Vagina (tissue), 2 donors: Measurements from ENCODE around the gene RFTN1. TPM values are rescaled to one million over a fixed set of nuclear protein-coding genes. Genes with fewer than 3 reads are reported as not detected.
"Not testable (repeated sequence)": the region's sequence is repeated elsewhere in the genome, so short reads cannot be mapped to it uniquely, and the experiment has no call there.

Experiments
- DNase-seq, 2 donors: peaks; one replicate each; pipeline ENCODE4 v3.0.0-alpha.2; 2017; ENCODE audit errors: extremely low spot score in 2 of 2
- H3K27ac ChIP-seq: fragments of 200-600 bp; sonication (generic); one replicate; pipeline ENCODE4 v1.5.1; 2019
- H3K27me3 ChIP-seq: fragments of 200-600 bp; sonication (generic); one replicate; pipeline ENCODE4 v1.5.1; 2019
- H3K36me3 ChIP-seq, 2 donors: fragments of 200-600 bp; sonication (generic); one replicate each; pipeline ENCODE4 v1.5.1; 2017 to 2019
- H3K4me1 ChIP-seq: fragments of 200-600 bp; sonication (generic); one replicate; pipeline ENCODE4 v1.5.1; 2019
- H3K4me3 ChIP-seq, 2 donors: fragments of 200-600 bp; sonication (generic); 1 replicate in 1 of 2; 2 replicates in 1 of 2; pipeline ENCODE4 v1.5.1; 2016 to 2019
- H3K9me3 ChIP-seq: fragments of 200-600 bp; sonication (generic); one replicate; pipeline ENCODE4 v1.5.1; 2019
- POLR2A ChIP-seq, 2 donors: fragments of 450-650 bp; IDR thresholded peaks; one replicate each; pipeline ENCODE4 v1.6.1; 2017; ENCODE audit warnings: antibody characterized with exemption in 2 of 2, mild to moderate bottlenecking in 2 of 2, moderate library complexity in 2 of 2
- POLR2AphosphoS5 ChIP-seq, 2 donors: sonication (generic); formaldehyde crosslinking; IDR thresholded peaks; one replicate each; pipeline ENCODE4 v1.9.0; 2017; ENCODE audit warnings: antibody characterized with exemption in 2 of 2, mild to moderate bottlenecking in 2 of 2, low read depth in 1 of 2; ENCODE audit not compliant: insufficient read depth in 1 of 2
- intact Hi-C: fragments of 100-400 bp; cut with DNase I; formaldehyde crosslinking; loops from one replicate; pipeline ENCODE4 v1.15.1; 2023
- total RNA-seq: library from RNA; depleted of rRNA; stranded (reverse); fragments of >200 nt; gene quantifications from one replicate; pipeline ENCODE4 v1.2.3, GENCODE V29; 2016
- TF ChIP-seq, protein P1 (sequence below), 3 experiments: fragments of 450-650 bp in 2 of 3; fragments of 200-600 bp in 1 of 3; sonication (generic) in 1 of 3; IDR thresholded peaks; one replicate each; pipeline ENCODE4 v1.5.1; 2017 to 2019; ENCODE audit warnings: antibody characterized with exemption in 3 of 3, mild to moderate bottlenecking in 2 of 3, moderate library complexity in 2 of 3

RFTN1 gene
- total RNA-seq, 1 donor from 2014 or later = 47.4 TPM

DNA sequence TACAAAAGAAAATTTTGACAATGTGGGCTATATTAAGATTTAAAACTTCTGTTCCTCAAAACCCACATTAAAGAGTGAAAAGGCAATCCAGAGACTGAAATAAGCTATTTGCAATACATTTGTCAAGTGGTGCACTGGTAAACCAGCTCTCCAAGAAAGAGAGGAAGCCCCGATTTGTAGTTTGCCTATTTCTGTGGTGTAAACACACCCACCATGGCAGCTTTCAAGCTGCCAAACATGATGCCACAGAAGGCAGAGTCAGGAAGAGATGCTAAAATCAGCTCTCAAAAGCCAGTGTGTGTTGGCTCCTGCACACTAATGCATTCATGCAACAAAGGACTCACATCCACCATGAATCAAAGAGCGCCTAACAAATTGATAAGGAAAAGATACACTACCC, 17.5 kb downstream of the RFTN1 start:
- intact Hi-C loops = no loop called here
- no peaks in the 10 kb centered on the region for H3K9me3 ChIP-seq
- peaks cover 0 to 8% of the 10 kb centered on the region in 2 donors for H3K36me3 ChIP-seq
- TF ChIP-seq POLR2AphosphoS5 (IDR thresholded peaks at IDR 0.05; ENCODE audit: insufficient read depth in 1 of 2, low read depth in 1 of 2) (no peak), POLR2A (IDR thresholded peaks at IDR 0.05) (no peak)
- TF ChIP-seq, protein P1, sequence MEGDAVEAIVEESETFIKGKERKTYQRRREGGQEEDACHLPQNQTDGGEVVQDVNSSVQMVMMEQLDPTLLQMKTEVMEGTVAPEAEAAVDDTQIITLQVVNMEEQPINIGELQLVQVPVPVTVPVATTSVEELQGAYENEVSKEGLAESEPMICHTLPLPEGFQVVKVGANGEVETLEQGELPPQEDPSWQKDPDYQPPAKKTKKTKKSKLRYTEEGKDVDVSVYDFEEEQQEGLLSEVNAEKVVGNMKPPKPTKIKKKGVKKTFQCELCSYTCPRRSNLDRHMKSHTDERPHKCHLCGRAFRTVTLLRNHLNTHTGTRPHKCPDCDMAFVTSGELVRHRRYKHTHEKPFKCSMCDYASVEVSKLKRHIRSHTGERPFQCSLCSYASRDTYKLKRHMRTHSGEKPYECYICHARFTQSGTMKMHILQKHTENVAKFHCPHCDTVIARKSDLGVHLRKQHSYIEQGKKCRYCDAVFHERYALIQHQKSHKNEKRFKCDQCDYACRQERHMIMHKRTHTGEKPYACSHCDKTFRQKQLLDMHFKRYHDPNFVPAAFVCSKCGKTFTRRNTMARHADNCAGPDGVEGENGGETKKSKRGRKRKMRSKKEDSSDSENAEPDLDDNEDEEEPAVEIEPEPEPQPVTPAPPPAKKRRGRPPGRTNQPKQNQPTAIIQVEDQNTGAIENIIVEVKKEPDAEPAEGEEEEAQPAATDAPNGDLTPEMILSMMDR (IDR thresholded peaks at IDR 0.05) = no peak
- H3K27ac ChIP-seq = no peak overlapping the region
- H3K4me1 ChIP-seq = peaks cover 17% of the 10 kb centered on the region
- DNase-seq = no peak
- no peaks in the 10 kb centered on the region for H3K27me3 ChIP-seq
- no peak overlapping the region for H3K4me3 ChIP-seq

GRCh38 chr3:16494814-16495431, 18.6 kb downstream of the RFTN1 start:
- no peaks in the 10 kb centered on the region for H3K27me3 ChIP-seq
- H3K36me3 ChIP-seq = peaks cover 0 to 8% of the 10 kb centered on the region in 2 donors
- no peak for DNase-seq
- no peaks in the 10 kb centered on the region for H3K9me3 ChIP-seq
- intact Hi-C loops = no loop called here
- H3K27ac ChIP-seq = no peak overlapping the region
- TF ChIP-seq POLR2A (IDR thresholded peaks at IDR 0.05) (no peak), POLR2AphosphoS5 (IDR thresholded peaks at IDR 0.05; ENCODE audit: insufficient read depth in 1 of 2, low read depth in 1 of 2) (peak in 1 of 2 donors; percentile 10)
- TF ChIP-seq, protein P1 (IDR thresholded peaks at IDR 0.05) = no peak
- H3K4me3 ChIP-seq = no peak overlapping the region
- peaks cover 17% of the 10 kb centered on the region for H3K4me1 ChIP-seq

- DNase-seq = no peak
- Histone ChIP-seq H3K4me3 (no peak overlapping the region), H3K36me3 (peaks cover 0 to 8% of the 10 kb centered on the region in 2 donors), H3K27ac (no peak overlapping the region), H3K27me3 (no peaks in the 10 kb centered on the region), H3K4me1 (peaks cover 17% of the 10 kb centered on the region), H3K9me3 (no peaks in the 10 kb centered on the region)
- TF ChIP-seq POLR2A (IDR thresholded peaks at IDR 0.05) = no peak
- TF ChIP-seq, protein P1 (IDR thresholded peaks at IDR 0.05) = no peak
- TF ChIP-seq POLR2AphosphoS5 (IDR thresholded peaks at IDR 0.05; ENCODE audit: insufficient read depth in 1 of 2, low read depth in 1 of 2) = no peak
- intact Hi-C loops = no loop called here
These were observed 19.4 kb downstream of the RFTN1 start for GRCh38 chr3:16494094-16494493.

GRCh38 chr3:16490062-16490619, 23.4 kb downstream of the RFTN1 start:
- Histone ChIP-seq H3K4me1 (peaks cover 11% of the 10 kb centered on the region), H3K27me3 (no peaks in the 10 kb centered on the region), H3K36me3 (peaks cover 0 to 8% of the 10 kb centered on the region in 2 donors), H3K9me3 (no peaks in the 10 kb centered on the region), H3K4me3 (no peak overlapping the region), H3K27ac (no peak overlapping the region)
- no peak for DNase-seq
- no peak for TF ChIP-seq POLR2AphosphoS5 (IDR thresholded peaks at IDR 0.05; ENCODE audit: insufficient read depth in 1 of 2, low read depth in 1 of 2)
- TF ChIP-seq POLR2A (IDR thresholded peaks at IDR 0.05) = no peak
- TF ChIP-seq, protein P1 (IDR thresholded peaks at IDR 0.05) = no peak
- intact Hi-C loops = no loop called here

DNA sequence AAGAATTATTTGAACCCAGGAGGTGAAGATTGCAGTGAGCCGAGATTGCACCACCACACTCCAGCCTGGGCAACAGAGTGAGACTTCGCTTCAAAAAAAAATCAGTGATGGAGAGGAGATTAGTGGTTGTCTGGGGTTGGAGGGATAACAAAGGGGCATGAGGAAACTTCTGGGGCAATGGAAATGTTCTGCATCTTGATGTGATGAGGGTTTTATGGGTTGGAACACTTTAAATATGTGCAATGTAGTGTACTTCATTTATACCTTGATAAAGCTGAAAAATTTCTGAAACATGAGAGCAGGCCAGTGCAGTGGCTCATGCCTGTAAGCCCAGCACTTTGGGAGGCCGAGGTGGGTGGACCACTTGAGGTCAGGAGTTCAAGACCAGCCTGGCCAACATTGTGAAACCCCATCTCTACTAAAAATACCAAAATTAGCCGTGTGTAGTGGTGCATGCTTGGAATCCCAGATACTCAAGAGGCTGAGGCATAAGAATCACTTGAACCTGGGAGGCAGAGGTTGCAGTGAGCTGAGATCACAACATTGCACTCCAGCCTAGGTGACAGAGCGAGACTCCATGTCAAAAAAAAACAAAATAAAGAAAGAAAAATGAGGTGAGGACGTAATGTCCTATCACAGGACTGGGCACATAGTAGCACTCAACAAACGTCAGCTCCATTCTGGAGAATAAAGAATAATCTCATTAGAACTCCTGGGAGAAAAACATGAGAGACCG, 24.0 kb downstream of the RFTN1 start:
- DNase-seq, H3K9me3 ChIP-seq, intact Hi-C loops, H3K36me3 ChIP-seq, H3K4me1 ChIP-seq, H3K27me3 ChIP-seq, H3K4me3 ChIP-seq, H3K27ac ChIP-seq: not testable (repeated sequence)
